Natural killer cell (primary cell): ENCODE measurements around the gene AIFM2. TPM values are rescaled to one million over a fixed set of nuclear protein-coding genes. Genes with fewer than 3 reads are reported as not detected.

ENCODE experiments used
- ATAC-seq, 3 donors: fragments of 150-1000 bp in 2 of 3; fragments of 200-7000 bp in 1 of 3; cut with Tn5 transposase; 1 replicate in 1 of 3; 2 replicates in 2 of 3; pipeline ENCODE4 v1.10.0; 2021; ENCODE audit warnings: mild to moderate bottlenecking in 2 of 3, moderate library complexity in 2 of 3
- DNase-seq, 2 donors: peaks; one replicate each; pipeline versions ENCODE4 v3.0.0 to v3.0.0-alpha.2; 2013 to 2021; ENCODE audit warnings: mixed read lengths in 1 of 2
- H3K27ac ChIP-seq: one replicate; pipeline ENCODE4 v1.5.1; 2013; ENCODE audit warnings: mild to moderate bottlenecking, low read length
- H3K27me3 ChIP-seq: one replicate; pipeline ENCODE4 v1.6.1; 2013; ENCODE audit warnings: low read length; ENCODE audit not compliant: control insufficient read depth, insufficient read depth
- H3K36me3 ChIP-seq: one replicate; pipeline ENCODE4 v1.6.1; 2013; ENCODE audit warnings: low read length; ENCODE audit not compliant: control insufficient read depth, insufficient read depth
- H3K4me1 ChIP-seq: one replicate; pipeline ENCODE4 v1.6.1; 2013; ENCODE audit warnings: low read length; ENCODE audit not compliant: control insufficient read depth, insufficient read depth
- H3K4me3 ChIP-seq: one replicate; pipeline ENCODE4 v1.5.1; 2013; ENCODE audit warnings: low read length
- H3K9me3 ChIP-seq: one replicate; pipeline ENCODE4 v1.6.1; 2013; ENCODE audit warnings: low read length; ENCODE audit not compliant: control insufficient read depth, insufficient read depth
- H3K27ac Mint-ChIP-seq, 2 donors: one replicate each; pipeline ENCODE4 v1.8.0; 2022; ENCODE audit warnings: mild to moderate bottlenecking in 2 of 2, mixed read lengths in 2 of 2, moderate library complexity in 1 of 2
- H3K27me3 Mint-ChIP-seq, 2 donors: one replicate each; pipeline ENCODE4 v1.8.0; 2022; ENCODE audit warnings: low read depth in 2 of 2, mixed read lengths in 2 of 2
- H3K36me3 Mint-ChIP-seq: one replicate; pipeline ENCODE4 v1.8.0; 2022; ENCODE audit warnings: mixed read lengths
- H3K4me1 Mint-ChIP-seq, 2 donors: one replicate each; pipeline ENCODE4 v1.8.0; 2022; ENCODE audit warnings: mixed read lengths in 2 of 2
- H3K4me3 Mint-ChIP-seq: one replicate; pipeline ENCODE4 v1.8.0; 2022; ENCODE audit warnings: mild to moderate bottlenecking, moderate library complexity, mixed read lengths
- H3K9me3 Mint-ChIP-seq, 2 donors: one replicate each; pipeline ENCODE4 v1.8.0; 2022; ENCODE audit warnings: mixed read lengths in 2 of 2
- CTCF ChIP-seq: fragments of 200-600 bp; IDR thresholded peaks from one replicate; pipeline ENCODE4 v1.8.0; 2022; ENCODE audit warnings: antibody characterized with exemption
- WGBS: methylation state at CpG from one replicate; pipeline ENCODE4 v1.1.7; 2013; ENCODE audit warnings: missing lambda C conversion rate; ENCODE audit not compliant: insufficient coverage; 5-methylcytosine and 5-hydroxymethylcytosine counted together
- intact Hi-C: fragments of 100-400 bp; cut with micrococcal nuclease; formaldehyde crosslinking; loops from one replicate; pipeline ENCODE4 v1.14.2; 2022
- total RNA-seq, 4 donors: library from RNA; stranded (reverse); fragments of 120-200 nt in 1 of 4; gene quantifications; one replicate each; pipeline versions ENCODE4 v1.2.3 to v1.2.4, GENCODE V29; 2013 to 2022

AIFM2 gene
- total RNA-seq, 3 donors from 2014 or later (not counting 1 experiment from before 2014, with no cell fraction given), result 3.7 to 4.2 (median 3.9) TPM

GRCh38 chr10:70078937-70079336, 53.7 kb downstream of the AIFM2 start:
- H3K4me3 Mint-ChIP-seq, result no peak overlapping the region
- H3K36me3 ChIP-seq, result no peaks in the 10 kb centered on the region
- no peaks in the 10 kb centered on the region for H3K4me1 Mint-ChIP-seq
- no peak for TF ChIP-seq CTCF
- H3K4me1 ChIP-seq, result no peaks in the 10 kb centered on the region
- ATAC-seq (no peak), DNase-seq (no peak)
- no peaks in the 10 kb centered on the region for H3K9me3 Mint-ChIP-seq
- no peaks in the 10 kb centered on the region for H3K36me3 Mint-ChIP-seq
- H3K27me3 ChIP-seq, result no peaks in the 10 kb centered on the region
- no peaks in the 10 kb centered on the region for H3K9me3 ChIP-seq
- H3K27me3 Mint-ChIP-seq, result peaks cover 7 to 26% of the 10 kb centered on the region in 2 donors
- no peak overlapping the region for H3K27ac ChIP-seq
- 92% methylated on average over 7 of the region's 7 CpGs for WGBS
- no peak overlapping the region for H3K4me3 ChIP-seq
- intact Hi-C loops, result no loop called here
- H3K27ac Mint-ChIP-seq, result no peak overlapping the region

- no peaks in the 10 kb centered on the region for H3K9me3 Mint-ChIP-seq
- WGBS, result 92% methylated on average over 5 of the region's 5 CpGs
- H3K4me1 ChIP-seq, result no peaks in the 10 kb centered on the region
Observed at GRCh38 chr10:70078329-70078728, 54.3 kb downstream of the AIFM2 start.

GRCh38 chr10:70074971-70075370, 57.7 kb downstream of the AIFM2 start:
- no peaks in the 10 kb centered on the region for H3K4me1 Mint-ChIP-seq
- TF ChIP-seq CTCF, result no peak
- ATAC-seq (no peak), DNase-seq (no peak)
- H3K9me3 Mint-ChIP-seq, result no peaks in the 10 kb centered on the region
- Histone ChIP-seq H3K36me3 (no peaks in the 10 kb centered on the region), H3K27me3 (no peaks in the 10 kb centered on the region), H3K27ac (no peak overlapping the region), H3K9me3 (no peaks in the 10 kb centered on the region), H3K4me3 (no peak overlapping the region), H3K4me1 (no peaks in the 10 kb centered on the region)
- H3K36me3 Mint-ChIP-seq, result no peaks in the 10 kb centered on the region
- WGBS, result 90% methylated on average over 2 of the region's 2 CpGs
- peaks cover 3 to 27% of the 10 kb centered on the region in 2 donors for H3K27me3 Mint-ChIP-seq
- H3K27ac Mint-ChIP-seq, result no peak overlapping the region
- H3K4me3 Mint-ChIP-seq, result no peak overlapping the region
- intact Hi-C loops, result no loop called here

More at GRCh38 chr10:70078329-70078728, 54.3 kb downstream of the AIFM2 start:
- Mint-ChIP-seq H3K4me1 (no peaks in the 10 kb centered on the region), H3K27me3 (peaks cover 7 to 27% of the 10 kb centered on the region in 2 donors), H3K27ac (no peak overlapping the region), H3K4me3 (no peak overlapping the region), H3K36me3 (no peaks in the 10 kb centered on the region)
- Histone ChIP-seq H3K27me3 (no peaks in the 10 kb centered on the region), H3K27ac (no peak overlapping the region), H3K9me3 (no peaks in the 10 kb centered on the region), H3K36me3 (no peaks in the 10 kb centered on the region), H3K4me3 (no peak overlapping the region)
- TF ChIP-seq CTCF, result no peak
- intact Hi-C loops, result no loop called here
- ATAC-seq, result no peak
- DNase-seq, result no peak

GRCh38 chr10:70074165-70074564, 58.5 kb downstream of the AIFM2 start:
- Mint-ChIP-seq H3K4me1 (no peaks in the 10 kb centered on the region), H3K4me3 (no peak overlapping the region), H3K27me3 (peaks cover 3 to 27% of the 10 kb centered on the region in 2 donors), H3K36me3 (no peaks in the 10 kb centered on the region), H3K9me3 (no peaks in the 10 kb centered on the region), H3K27ac (no peak overlapping the region)
- ATAC-seq, result no peak
- TF ChIP-seq CTCF, result no peak
- H3K27me3 ChIP-seq, result no peaks in the 10 kb centered on the region
- no peaks in the 10 kb centered on the region for H3K36me3 ChIP-seq
- H3K9me3 ChIP-seq, result no peaks in the 10 kb centered on the region
- WGBS, result 94% methylated on average over 1 of the region's 2 CpGs
- no peak for DNase-seq
- H3K4me1 ChIP-seq, result no peaks in the 10 kb centered on the region
- intact Hi-C loops, result no loop called here
- H3K27ac ChIP-seq, result no peak overlapping the region
- no peak overlapping the region for H3K4me3 ChIP-seq
